ENCODE results near the gene SNN.

Gene SNN

GRCh38 chr16:11632455-11632939 is 35.8 kb upstream of the SNN start:
- H3K4me2 ChIP-seq (ENCODE audit: low read length), result no peak overlapping the region
- no peak overlapping the region for H3K4me3 ChIP-seq (ENCODE audit: low read length)
- peaks cover 81% of the 10 kb centered on the region for H3K4me1 ChIP-seq (ENCODE audit: control insufficient read depth, low read length)

GRCh38 chr16:11633113-11633512 is 35.1 kb upstream of the SNN start:
- H3K4me2 ChIP-seq (ENCODE audit: low read length), result no peak overlapping the region
- no peaks in the 10 kb centered on the region for H3K27me3 ChIP-seq (ENCODE audit: control insufficient read depth, low read length)

More at GRCh38 chr16:11632455-11632939, 35.8 kb upstream of the SNN start:
- Histone ChIP-seq H3K27ac (ENCODE audit: low read depth, low read length) (no peak overlapping the region), H3K9me2 (replicated peaks; ENCODE audit: control insufficient read depth, low read length) (no peaks in the 10 kb centered on the region), H4K20me1 (ENCODE audit: control insufficient read depth, insufficient read depth, low read depth, low read length) (no peaks in the 10 kb centered on the region), H3K79me2 (ENCODE audit: control insufficient read depth, low read length) (no peaks in the 10 kb centered on the region), H3K36me3 (ENCODE audit: control insufficient read depth, low read length) (no peaks in the 10 kb centered on the region), H3K27me3 (ENCODE audit: control insufficient read depth, low read length) (no peaks in the 10 kb centered on the region), H3F3A (ENCODE audit: control insufficient read depth, insufficient read depth) (peaks cover 25% of the 10 kb centered on the region), H3K9me3 (ENCODE audit: control insufficient read depth, insufficient read depth, low read length) (no peaks in the 10 kb centered on the region)
- TF ChIP-seq EZH2phosphoT487 (IDR thresholded peaks at IDR 0.05; ENCODE audit: borderline replicate concordance, low read length) (no peak), CTCF (IDR thresholded peaks at IDR 0.05; ENCODE audit: low read depth, low read length, poor library complexity, severe bottlenecking) (no peak)

GRCh38 chr16:11634312-11634711 is 33.9 kb upstream of the SNN start:
- TF ChIP-seq CTCF (IDR thresholded peaks at IDR 0.05; ENCODE audit: low read depth, low read length, poor library complexity, severe bottlenecking) (no peak), EZH2phosphoT487 (IDR thresholded peaks at IDR 0.05; ENCODE audit: borderline replicate concordance, low read length) (no peak)
- no peaks in the 10 kb centered on the region for H3K79me2 ChIP-seq (ENCODE audit: control insufficient read depth, low read length)
- peaks cover 9% of the 10 kb centered on the region for H3F3A ChIP-seq (ENCODE audit: control insufficient read depth, insufficient read depth)
- H4K20me1 ChIP-seq (ENCODE audit: control insufficient read depth, insufficient read depth, low read depth, low read length), result no peaks in the 10 kb centered on the region
- no peaks in the 10 kb centered on the region for H3K27me3 ChIP-seq (ENCODE audit: control insufficient read depth, low read length)
- H3K4me1 ChIP-seq (ENCODE audit: control insufficient read depth, low read length), result peaks cover 63% of the 10 kb centered on the region
- no peaks in the 10 kb centered on the region for H3K9me2 ChIP-seq (replicated peaks; ENCODE audit: control insufficient read depth, low read length)
- peak overlapping the region; percentile 27 for H3K4me3 ChIP-seq (ENCODE audit: low read length)
- 0 out of 2 replicates have a peak overlapping the region, but pooled peaks have one; percentile 6 for H3K27ac ChIP-seq (ENCODE audit: low read depth, low read length)
- H3K9me3 ChIP-seq (ENCODE audit: control insufficient read depth, insufficient read depth, low read length), result no peaks in the 10 kb centered on the region
- no peaks in the 10 kb centered on the region for H3K36me3 ChIP-seq (ENCODE audit: control insufficient read depth, low read length)
- H3K4me2 ChIP-seq (ENCODE audit: low read length), result peak overlapping the region; percentile 44

More at GRCh38 chr16:11633113-11633512, 35.1 kb upstream of the SNN start:
- Histone ChIP-seq H4K20me1 (ENCODE audit: control insufficient read depth, insufficient read depth, low read depth, low read length) (no peaks in the 10 kb centered on the region), H3K79me2 (ENCODE audit: control insufficient read depth, low read length) (no peaks in the 10 kb centered on the region), H3K4me1 (ENCODE audit: control insufficient read depth, low read length) (peaks cover 75% of the 10 kb centered on the region), H3F3A (ENCODE audit: control insufficient read depth, insufficient read depth) (peaks cover 20% of the 10 kb centered on the region), H3K4me3 (ENCODE audit: low read length) (no peak overlapping the region), H3K27ac (ENCODE audit: low read depth, low read length) (no peak overlapping the region), H3K36me3 (ENCODE audit: control insufficient read depth, low read length) (no peaks in the 10 kb centered on the region), H3K9me3 (ENCODE audit: control insufficient read depth, insufficient read depth, low read length) (no peaks in the 10 kb centered on the region), H3K9me2 (replicated peaks; ENCODE audit: control insufficient read depth, low read length) (no peaks in the 10 kb centered on the region)
- TF ChIP-seq CTCF (IDR thresholded peaks at IDR 0.05; ENCODE audit: low read depth, low read length, poor library complexity, severe bottlenecking), result no peak
- no peak for TF ChIP-seq EZH2phosphoT487 (IDR thresholded peaks at IDR 0.05; ENCODE audit: borderline replicate concordance, low read length)

Measured in DOHH2 (cell line).